SK-N-SH treated with all-trans-retinoic acid at 6 μM for 48 hours (cell line): ENCODE data around the gene CLCNKA.
A peak's percentile ranks its signal among the peaks of the same experiment; 100 is the strongest.

Experiments used
- ATAC-seq: fragments of 200-7000 bp; cut with Tn5 transposase; 3 replicates; pipeline ENCODE4 v1.9.1; 2020; ENCODE audit warnings: mild to moderate bottlenecking, moderate library complexity
- ARNTL ChIP-seq: fragments of 450-650 bp; formaldehyde crosslinking; IDR thresholded peaks from 2 replicates; pipeline ENCODE4 v1.5.0; 2020; ENCODE audit warnings: low read depth, mild to moderate bottlenecking, moderate library complexity, borderline replicate concordance
- CREB5 ChIP-seq: fragments of 250-450 bp; sonication (Bioruptor Pico); IDR thresholded peaks from 2 replicates; pipeline ENCODE4 v1.5.1; 2020; ENCODE audit warnings: low read depth, mild to moderate bottlenecking, moderate library complexity
- CSDC2 ChIP-seq: fragments of 250-450 bp; sonication (Bioruptor Pico); IDR thresholded peaks from 2 replicates; pipeline ENCODE4 v1.5.0; 2020; ENCODE audit warnings: mild to moderate bottlenecking, moderate library complexity
- CSRNP3 ChIP-seq: fragments of 250-450 bp; sonication (Bioruptor Pico); IDR thresholded peaks from 2 replicates; pipeline ENCODE4 v1.5.1; 2021; ENCODE audit warnings: mild to moderate bottlenecking, moderate library complexity
- ESRRG ChIP-seq: fragments of 250-450 bp; sonication (Bioruptor Pico); IDR thresholded peaks from 2 replicates; pipeline ENCODE4 v1.6.1; 2021; ENCODE audit warnings: mild to moderate bottlenecking
- GLIS3 ChIP-seq: fragments of 250-450 bp; sonication (Bioruptor Pico); IDR thresholded peaks from 2 replicates; pipeline ENCODE4 v1.5.0; 2020; ENCODE audit warnings: mild to moderate bottlenecking, moderate library complexity
- ISL1 ChIP-seq: fragments of 250-450 bp; sonication (Bioruptor Pico); IDR thresholded peaks from 2 replicates; pipeline ENCODE4 v2.1.2; 2022; ENCODE audit warnings: mild to moderate bottlenecking, moderate library complexity
- OSR1 ChIP-seq: fragments of 250-450 bp; sonication (Bioruptor Pico); IDR thresholded peaks from 2 replicates; pipeline ENCODE4 v1.8.0; 2022; ENCODE audit warnings: moderate library complexity, mild to moderate bottlenecking, inconsistent platforms
- PATZ1 ChIP-seq: fragments of 250-450 bp; sonication (Bioruptor Pico); IDR thresholded peaks from 2 replicates; pipeline ENCODE4 v1.8.0; 2020; ENCODE audit warnings: mild to moderate bottlenecking, moderate library complexity, borderline replicate concordance
- POU6F1 ChIP-seq: fragments of 250-450 bp; sonication (Bioruptor Pico); IDR thresholded peaks from 2 replicates; pipeline ENCODE4 v1.8.0; 2021; ENCODE audit warnings: low read depth, mild to moderate bottlenecking, moderate library complexity, borderline replicate concordance
- PPARA ChIP-seq: fragments of 250-450 bp; sonication (Bioruptor Pico); IDR thresholded peaks from 2 replicates; pipeline ENCODE4 v1.5.0; 2020; ENCODE audit warnings: mild to moderate bottlenecking, borderline replicate concordance
- SNAI2 ChIP-seq: fragments of 250-450 bp; sonication (Bioruptor Pico); IDR thresholded peaks from 2 replicates; pipeline ENCODE4 v1.5.0; 2020; ENCODE audit warnings: mild to moderate bottlenecking, moderate library complexity
- TCF4 ChIP-seq: fragments of 250-450 bp; sonication (Bioruptor Pico); IDR thresholded peaks from 2 replicates; pipeline ENCODE4 v1.8.0; 2021; ENCODE audit warnings: mild to moderate bottlenecking, moderate library complexity, borderline replicate concordance
- TOX ChIP-seq: fragments of 250-450 bp; sonication (Bioruptor Pico); IDR thresholded peaks from 2 replicates; pipeline ENCODE4 v1.8.0; 2021; ENCODE audit warnings: mild to moderate bottlenecking, moderate library complexity, borderline replicate concordance
- TSHZ2 ChIP-seq: fragments of 250-450 bp; sonication (Bioruptor Pico); IDR thresholded peaks from 2 replicates; pipeline ENCODE4 v1.5.0; 2020; ENCODE audit warnings: mild to moderate bottlenecking, moderate library complexity
- ZC3H10 ChIP-seq: fragments of 250-450 bp; sonication (Bioruptor Pico); IDR thresholded peaks from 2 replicates; pipeline ENCODE4 v1.5.1; 2021; ENCODE audit warnings: mild to moderate bottlenecking, moderate library complexity
- ZFP3 ChIP-seq: fragments of 250-450 bp; sonication (Bioruptor Pico); IDR thresholded peaks from 2 replicates; pipeline ENCODE4 v1.5.0; 2020; ENCODE audit warnings: mild to moderate bottlenecking, moderate library complexity
- ZFP30 ChIP-seq: fragments of 450-650 bp; formaldehyde crosslinking; IDR thresholded peaks from 2 replicates; pipeline ENCODE4 v1.5.0; 2022; ENCODE audit warnings: mild to moderate bottlenecking, moderate library complexity
- ZNF565 ChIP-seq: fragments of 450-650 bp; formaldehyde crosslinking; conservative IDR thresholded peaks from 2 replicates; pipeline ENCODE4 v1.5.0; 2020; ENCODE audit warnings: low read depth, mild to moderate bottlenecking, moderate library complexity
- ZNF70 ChIP-seq: fragments of 450-650 bp; formaldehyde crosslinking; IDR thresholded peaks from 2 replicates; pipeline ENCODE4 v1.5.0; 2020; ENCODE audit warnings: mild to moderate bottlenecking, moderate library complexity
- ZNF8 ChIP-seq: fragments of 450-650 bp; formaldehyde crosslinking; IDR thresholded peaks from 2 replicates; pipeline ENCODE4 v1.5.0; 2020; ENCODE audit warnings: mild to moderate bottlenecking, moderate library complexity

CLCNKA gene

GRCh38 chr1:16043950-16044349, 22.1 kb downstream of the CLCNKA start:
- no peak for TF ChIP-seq OSR1 (CRISPR knock-in tag)
- no peak for TF ChIP-seq CREB5 (CRISPR knock-in tag)
- TF ChIP-seq TSHZ2 (CRISPR knock-in tag): no peak
- TF ChIP-seq CSRNP3 (CRISPR knock-in tag): no peak
- no peak for TF ChIP-seq ESRRG (CRISPR knock-in tag)
- no peak for TF ChIP-seq ZNF70
- no peak for TF ChIP-seq TCF4 (CRISPR knock-in tag)
- TF ChIP-seq ZC3H10 (CRISPR knock-in tag): no peak
- no peak for TF ChIP-seq ZNF565 (CRISPR knock-in tag)
- no peak for TF ChIP-seq POU6F1 (CRISPR knock-in tag)
- no peak for TF ChIP-seq ARNTL
- TF ChIP-seq ISL1 (CRISPR knock-in tag): no peak
- no peak for TF ChIP-seq TOX (CRISPR knock-in tag)
- TF ChIP-seq CSDC2 (CRISPR knock-in tag): no peak
- no peak for TF ChIP-seq SNAI2 (CRISPR knock-in tag)
- no peak for TF ChIP-seq GLIS3 (CRISPR knock-in tag)
- no peak for TF ChIP-seq ZFP3
- TF ChIP-seq ZFP30: no peak
- TF ChIP-seq ZNF8 (CRISPR knock-in tag): no peak
- ATAC-seq: no peak

GRCh38 chr1:16046842-16047241, 25.0 kb downstream of the CLCNKA start:
- ATAC-seq: peak; percentile 7; the same call in 2 of the 3 replicates
- no peak for TF ChIP-seq TSHZ2 (CRISPR knock-in tag)
- no peak for TF ChIP-seq ZNF8 (CRISPR knock-in tag)
- no peak for TF ChIP-seq PPARA (CRISPR knock-in tag)
- no peak for TF ChIP-seq CSDC2 (CRISPR knock-in tag)
- TF ChIP-seq ZFP3: no peak
- no peak for TF ChIP-seq ZFP30
- TF ChIP-seq PATZ1 (CRISPR knock-in tag): no peak
- TF ChIP-seq ESRRG (CRISPR knock-in tag): no peak
- TF ChIP-seq TCF4 (CRISPR knock-in tag): no peak
- TF ChIP-seq GLIS3 (CRISPR knock-in tag): no peak
- TF ChIP-seq ZNF70: no peak
- no peak for TF ChIP-seq TOX (CRISPR knock-in tag)
- no peak for TF ChIP-seq ZC3H10 (CRISPR knock-in tag)
- TF ChIP-seq, all 23 proteins: peak for 0
